Right hindlimb (tissue), 1 donor: ENCODE measurements around the gene MRNIP.

ENCODE experiments used
- DNase-seq: peaks from one replicate; pipeline ENCODE4 v3.0.0-alpha.2; 2018

MRNIP gene

GRCh38 chr5:179870952-179871351 lies 12.3 kb upstream of the MRNIP start:
- DNase-seq: no peak

- no peak for DNase-seq
These were observed 11.8 kb upstream of the MRNIP start for GRCh38 chr5:179870403-179870903.

GRCh38 chr5:179869641-179870402 lies 11.2 kb upstream of the MRNIP start:
- DNase-seq: no peak

GRCh38 chr5:179869101-179869500 lies 10.5 kb upstream of the MRNIP start:
- DNase-seq: no peak

GRCh38 chr5:179868541-179868940 lies 9.9 kb upstream of the MRNIP start:
- DNase-seq: peak; percentile 7

GRCh38 chr5:179867476-179867875 lies 8.9 kb upstream of the MRNIP start:
- peak; percentile 19 for DNase-seq

- DNase-seq: peak; percentile 10
These were observed 8.5 kb upstream of the MRNIP start for GRCh38 chr5:179867079-179867465.

GRCh38 chr5:179866241-179867078 lies 7.8 kb upstream of the MRNIP start:
- DNase-seq: peak; percentile 15

- DNase-seq: no peak
These were observed 7.0 kb upstream of the MRNIP start for GRCh38 chr5:179865491-179866240.

- DNase-seq: no peak
These were observed 6.1 kb upstream of the MRNIP start for GRCh38 chr5:179864686-179865085.

- DNase-seq: no peak
These were observed 5.0 kb upstream of the MRNIP start for GRCh38 chr5:179863449-179864085.

- no peak for DNase-seq
These were observed 4.3 kb upstream of the MRNIP start for GRCh38 chr5:179862891-179863290.

- DNase-seq: no peak
These were observed 3.7 kb upstream of the MRNIP start for GRCh38 chr5:179862296-179862695.

- DNase-seq: no peak
These were observed 1.7 kb upstream of the MRNIP start for GRCh38 chr5:179860301-179860700.

GRCh38 chr5:179858241-179858585 lies 404 bp downstream of the MRNIP start:
- no peak for DNase-seq

- DNase-seq: no peak
These were observed 4.3 kb downstream of the MRNIP start for GRCh38 chr5:179854356-179854755.

GRCh38 chr5:179852993-179853547 lies 5.5 kb downstream of the MRNIP start:
- DNase-seq: no peak

GRCh38 chr5:179841621-179842020 lies 17.0 kb downstream of the MRNIP start:
- no peak for DNase-seq

GRCh38 chr5:179840766-179841165 lies 17.9 kb downstream of the MRNIP start:
- no peak for DNase-seq

- no peak for DNase-seq
These were observed 18.3 kb downstream of the MRNIP start for GRCh38 chr5:179840321-179840720.

GRCh38 chr5:179839328-179840256 lies 19.0 kb downstream of the MRNIP start:
- no peak for DNase-seq
